ENCODE results near the gene NR2C2. TPM values are rescaled to one million over a fixed set of nuclear protein-coding genes. Genes with fewer than 3 reads are reported as not detected.

NR2C2 gene
- total RNA-seq, 1 donor from 2014 or later = 57.5 TPM

DNA sequence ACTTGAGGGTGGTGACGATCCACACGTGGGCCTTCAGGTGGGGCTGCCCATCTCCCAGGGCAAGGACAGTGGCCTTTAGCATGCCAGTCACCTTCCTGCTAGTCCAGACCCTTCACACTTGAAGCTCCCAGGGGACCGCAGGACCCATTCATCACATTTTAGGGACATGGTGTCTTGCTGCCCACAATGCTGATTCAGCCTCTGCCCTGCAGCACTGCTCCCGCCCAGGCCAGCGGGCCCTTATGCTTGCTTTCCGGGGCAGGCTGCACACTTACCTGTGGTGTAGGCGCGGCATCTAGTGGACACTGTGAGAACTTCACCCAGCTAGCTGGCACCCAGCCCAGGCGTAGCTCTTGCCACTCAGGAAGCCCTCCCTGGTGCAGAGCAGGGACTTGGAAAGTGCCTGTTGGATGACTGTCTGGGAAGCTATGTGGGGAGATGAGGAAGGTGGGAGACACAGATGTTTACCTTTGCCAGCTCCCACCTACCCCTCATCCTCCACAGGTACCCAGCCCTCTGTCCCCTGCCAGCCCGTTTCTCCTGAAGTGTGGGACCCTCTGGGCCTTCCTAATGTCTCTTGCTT lies 26.3 kb upstream of the NR2C2 start:
- TF ChIP-seq, protein P1, sequence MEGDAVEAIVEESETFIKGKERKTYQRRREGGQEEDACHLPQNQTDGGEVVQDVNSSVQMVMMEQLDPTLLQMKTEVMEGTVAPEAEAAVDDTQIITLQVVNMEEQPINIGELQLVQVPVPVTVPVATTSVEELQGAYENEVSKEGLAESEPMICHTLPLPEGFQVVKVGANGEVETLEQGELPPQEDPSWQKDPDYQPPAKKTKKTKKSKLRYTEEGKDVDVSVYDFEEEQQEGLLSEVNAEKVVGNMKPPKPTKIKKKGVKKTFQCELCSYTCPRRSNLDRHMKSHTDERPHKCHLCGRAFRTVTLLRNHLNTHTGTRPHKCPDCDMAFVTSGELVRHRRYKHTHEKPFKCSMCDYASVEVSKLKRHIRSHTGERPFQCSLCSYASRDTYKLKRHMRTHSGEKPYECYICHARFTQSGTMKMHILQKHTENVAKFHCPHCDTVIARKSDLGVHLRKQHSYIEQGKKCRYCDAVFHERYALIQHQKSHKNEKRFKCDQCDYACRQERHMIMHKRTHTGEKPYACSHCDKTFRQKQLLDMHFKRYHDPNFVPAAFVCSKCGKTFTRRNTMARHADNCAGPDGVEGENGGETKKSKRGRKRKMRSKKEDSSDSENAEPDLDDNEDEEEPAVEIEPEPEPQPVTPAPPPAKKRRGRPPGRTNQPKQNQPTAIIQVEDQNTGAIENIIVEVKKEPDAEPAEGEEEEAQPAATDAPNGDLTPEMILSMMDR (IDR thresholded peaks at IDR 0.05; ENCODE audit: partially characterized antibody, unreplicated experiment) = peak; percentile 98
- Mint-ChIP-seq H3K4me3 (ENCODE audit: unreplicated experiment) (no peak overlapping the region), H3K27ac (ENCODE audit: unreplicated experiment) (no peak overlapping the region), H3K36me3 (ENCODE audit: unreplicated experiment) (no peaks in the 10 kb centered on the region), H3K27me3 (ENCODE audit: unreplicated experiment) (peaks cover 3% of the 10 kb centered on the region), H3K4me1 (ENCODE audit: low read depth, unreplicated experiment) (peaks cover 2% of the 10 kb centered on the region), H3K9me3 (ENCODE audit: unreplicated experiment) (no peaks in the 10 kb centered on the region)
- peak; percentile 91 for DNase-seq

DNA sequence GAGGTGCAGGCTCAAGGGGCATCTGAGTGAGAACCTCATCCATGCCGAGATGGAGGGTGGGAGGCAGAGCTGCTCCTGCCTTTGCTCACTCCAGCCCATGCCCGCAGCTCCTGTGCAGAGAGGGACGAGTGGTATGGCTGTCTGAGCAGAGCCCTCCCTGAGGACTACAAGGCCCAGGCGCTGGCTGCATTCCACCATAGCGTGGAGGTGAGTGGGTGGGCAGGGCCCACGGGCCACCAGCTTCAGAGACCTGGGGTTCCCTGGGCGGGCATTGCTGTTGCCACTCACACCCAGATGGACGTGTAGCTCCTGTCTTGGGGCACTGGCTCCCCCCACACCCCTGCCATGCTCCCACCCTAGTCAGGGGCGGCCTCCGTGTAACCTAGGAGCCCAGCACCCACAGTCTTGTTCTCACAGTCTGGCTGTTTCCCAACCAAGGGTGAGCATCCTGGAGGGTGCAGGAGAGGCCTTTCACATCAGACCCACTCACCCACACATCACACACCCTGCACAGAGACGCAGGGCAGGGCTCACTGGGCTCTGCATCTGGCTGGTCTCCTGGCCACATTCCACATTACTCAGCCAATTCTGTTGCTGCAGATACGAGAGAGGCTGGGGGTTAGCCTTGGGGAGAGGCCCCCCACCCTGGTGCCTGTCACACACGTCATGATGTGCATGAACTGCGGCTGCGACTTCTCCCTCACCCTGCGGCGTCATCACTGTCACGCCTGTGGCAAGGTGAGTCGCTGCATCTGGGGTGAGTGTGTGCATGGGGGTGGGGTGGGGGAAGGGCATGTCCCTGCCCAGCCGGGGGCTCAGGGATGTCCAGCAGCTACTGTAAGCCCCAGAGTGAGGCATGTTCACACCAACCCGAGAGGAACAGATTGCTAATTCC lies 25.3 kb upstream of the NR2C2 start:
- Mint-ChIP-seq H3K36me3 (ENCODE audit: unreplicated experiment) (no peaks in the 10 kb centered on the region), H3K4me3 (ENCODE audit: unreplicated experiment) (no peak overlapping the region), H3K4me1 (ENCODE audit: low read depth, unreplicated experiment) (peaks cover 4% of the 10 kb centered on the region), H3K27me3 (ENCODE audit: unreplicated experiment) (peaks cover 3% of the 10 kb centered on the region), H3K9me3 (ENCODE audit: unreplicated experiment) (no peaks in the 10 kb centered on the region), H3K27ac (ENCODE audit: unreplicated experiment) (no peak overlapping the region)
- DNase-seq = no peak
- TF ChIP-seq, protein P1 (IDR thresholded peaks at IDR 0.05; ENCODE audit: partially characterized antibody, unreplicated experiment) = no peak

GRCh38 chr3:14922863-14923262 lies 24.5 kb upstream of the NR2C2 start:
- DNase-seq = no peak
- no peak overlapping the region for H3K4me3 Mint-ChIP-seq (ENCODE audit: unreplicated experiment)
- no peak overlapping the region for H3K27ac Mint-ChIP-seq (ENCODE audit: unreplicated experiment)
- no peaks in the 10 kb centered on the region for H3K36me3 Mint-ChIP-seq (ENCODE audit: unreplicated experiment)
- TF ChIP-seq, protein P1 (IDR thresholded peaks at IDR 0.05; ENCODE audit: partially characterized antibody, unreplicated experiment) = no peak
- no peaks in the 10 kb centered on the region for H3K9me3 Mint-ChIP-seq (ENCODE audit: unreplicated experiment)
- H3K4me1 Mint-ChIP-seq (ENCODE audit: low read depth, unreplicated experiment) = peaks cover 4% of the 10 kb centered on the region
- peaks cover 3% of the 10 kb centered on the region for H3K27me3 Mint-ChIP-seq (ENCODE audit: unreplicated experiment)

GRCh38 chr3:14923476-14923875 lies 23.9 kb upstream of the NR2C2 start:
- TF ChIP-seq, protein P1 (IDR thresholded peaks at IDR 0.05; ENCODE audit: partially characterized antibody, unreplicated experiment) = no peak
- peaks cover 4% of the 10 kb centered on the region for H3K4me1 Mint-ChIP-seq (ENCODE audit: low read depth, unreplicated experiment)
- peaks cover 3% of the 10 kb centered on the region for H3K27me3 Mint-ChIP-seq (ENCODE audit: unreplicated experiment)
- DNase-seq = no peak
- H3K36me3 Mint-ChIP-seq (ENCODE audit: unreplicated experiment) = no peaks in the 10 kb centered on the region
- H3K9me3 Mint-ChIP-seq (ENCODE audit: unreplicated experiment) = no peaks in the 10 kb centered on the region
- H3K4me3 Mint-ChIP-seq (ENCODE audit: unreplicated experiment) = no peak overlapping the region
- H3K27ac Mint-ChIP-seq (ENCODE audit: unreplicated experiment) = no peak overlapping the region
